NCI-H2029 treated with DMSO at 0.1 percent for 48 hours (cell line): ENCODE results near the gene CNPY1.
"Not testable (repeated sequence)": the region's sequence is repeated elsewhere in the genome, so short reads cannot be mapped to it uniquely, and the experiment has no call there.

Experiments
- DNase-seq: peaks from one replicate; lab custom pipeline; 2025; lab: John Stamatoyannopoulos, UW

Gene CNPY1

DNA sequence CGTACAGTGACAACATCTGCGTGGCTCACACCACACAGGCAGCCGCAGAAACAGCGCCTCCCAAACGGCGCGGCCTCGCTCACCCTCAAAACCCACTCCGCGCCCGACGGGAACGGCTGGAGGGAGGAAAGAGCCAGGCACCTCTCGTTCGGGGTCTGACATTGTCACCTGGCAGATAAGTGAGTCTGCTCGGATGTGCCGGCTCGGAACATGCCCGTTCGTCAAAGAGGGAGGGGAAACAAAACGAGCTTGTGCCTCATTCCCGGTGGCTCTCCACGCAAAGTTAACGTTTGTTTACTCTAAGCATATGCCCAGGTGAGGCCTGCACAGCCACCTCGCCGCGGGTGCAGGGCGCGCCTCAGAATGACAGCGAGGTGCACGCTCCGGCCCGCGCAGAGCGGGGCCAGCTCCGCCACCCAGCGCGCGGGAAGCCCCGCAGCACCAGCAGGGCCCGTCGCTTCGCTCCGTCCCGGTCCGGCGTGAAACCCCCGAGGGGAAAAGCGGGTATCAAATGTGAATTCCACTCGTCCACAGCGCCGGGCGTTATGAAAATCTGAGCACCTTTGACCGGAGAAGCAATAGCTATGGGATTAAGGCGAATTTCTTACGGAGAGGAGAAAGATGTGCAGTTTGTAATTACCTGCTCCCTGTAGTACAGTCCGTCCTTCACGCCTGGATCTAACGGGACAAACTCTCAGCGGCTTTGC is 13.1 kb downstream of the CNPY1 start:
- DNase-seq = no peak

DNA sequence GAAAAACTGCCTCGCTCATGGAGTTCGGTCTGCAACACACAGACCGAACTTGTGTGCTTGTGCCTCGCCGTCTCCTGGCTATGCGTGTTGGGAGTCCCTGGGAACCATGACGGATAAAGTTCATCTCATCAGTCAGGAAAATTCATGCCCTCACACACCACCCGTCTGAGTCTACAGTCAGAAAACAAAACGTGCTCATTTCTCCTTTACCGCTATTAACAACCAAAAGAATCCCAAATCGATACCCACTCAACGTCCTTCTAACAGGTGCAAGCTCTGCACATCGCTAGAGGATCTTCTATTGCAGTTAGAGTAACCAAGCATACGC is 13.6 kb downstream of the CNPY1 start:
- no peak for DNase-seq

DNA sequence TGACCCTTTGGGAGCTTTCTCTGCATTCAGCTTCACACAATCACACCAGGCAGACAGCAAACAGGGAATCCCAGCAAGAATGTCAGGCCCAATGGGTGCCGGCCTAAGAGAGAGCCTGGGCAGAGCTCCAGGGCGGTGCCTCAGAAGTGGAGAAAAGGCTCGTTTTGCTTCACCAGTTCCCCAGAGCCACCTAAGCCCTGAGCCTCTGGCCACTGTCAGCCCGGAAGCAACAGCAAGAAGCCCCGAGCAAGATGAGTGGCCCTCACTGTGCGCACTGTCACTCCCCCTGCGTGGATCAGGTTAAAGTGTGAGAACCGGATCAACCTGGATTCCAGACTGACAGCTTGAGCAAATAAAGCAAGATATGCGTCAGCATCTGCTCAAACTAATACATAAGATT is 14.7 kb downstream of the CNPY1 start:
- DNase-seq = peak; percentile 24

DNA sequence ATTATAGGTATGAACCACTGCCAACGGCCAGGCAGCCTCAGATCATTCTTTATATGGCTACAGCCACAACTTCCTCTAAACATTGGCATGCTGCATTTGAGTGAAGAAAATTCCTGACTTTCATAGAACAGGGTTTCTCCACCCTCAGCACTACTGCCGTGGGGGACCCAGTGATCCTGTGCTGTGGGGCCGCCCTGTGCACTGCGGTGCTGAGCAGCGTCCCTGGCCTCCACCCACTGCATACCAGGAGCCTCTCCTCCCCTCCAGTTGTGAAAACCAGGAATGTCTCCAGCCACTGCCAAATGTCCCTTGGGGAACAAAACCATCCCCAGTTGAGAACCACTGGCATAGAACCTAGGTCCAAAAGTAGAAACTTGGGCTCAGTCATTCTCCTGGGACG is 15.8 kb downstream of the CNPY1 start:
- DNase-seq = no peak

DNA sequence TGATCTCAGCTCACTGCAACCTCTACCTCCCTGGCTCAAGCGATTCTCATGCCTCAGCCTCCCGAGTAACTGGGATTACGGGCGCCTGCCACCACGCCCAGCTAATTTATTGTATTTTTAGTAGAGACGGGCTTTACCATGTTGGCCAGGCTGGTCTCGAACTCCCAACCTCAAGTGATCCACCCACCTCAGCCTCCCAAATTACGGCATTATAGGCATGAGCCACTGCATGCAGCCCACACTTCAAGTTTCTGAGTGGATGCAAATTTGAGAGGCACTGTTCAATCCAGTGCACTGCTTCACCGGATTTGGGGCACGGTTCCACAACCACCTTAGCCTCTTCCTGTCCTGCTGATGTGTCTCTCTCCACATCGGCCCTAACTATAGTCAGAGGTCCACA is 16.5 kb downstream of the CNPY1 start:
- DNase-seq = no peak

DNA sequence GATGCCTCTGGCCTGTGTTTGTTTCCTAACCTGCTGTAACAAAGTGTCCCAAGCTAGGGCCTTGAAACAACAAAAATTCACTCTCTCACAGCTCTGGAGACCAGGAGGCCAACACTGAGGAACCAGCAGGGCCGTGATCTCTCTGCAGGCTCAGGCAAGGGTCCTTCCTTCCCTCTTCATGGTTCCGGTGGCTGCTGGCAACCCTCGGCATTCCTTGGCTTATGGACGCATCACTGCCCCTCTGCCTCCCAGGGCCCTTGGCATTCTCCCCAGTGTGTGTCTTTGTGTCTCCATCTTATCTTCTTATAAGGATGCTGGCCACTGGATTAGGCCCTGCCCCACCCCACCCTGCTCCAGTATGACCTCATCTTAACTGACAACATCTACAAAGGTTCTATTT is 17.0 kb downstream of the CNPY1 start:
- no peak for DNase-seq

DNA sequence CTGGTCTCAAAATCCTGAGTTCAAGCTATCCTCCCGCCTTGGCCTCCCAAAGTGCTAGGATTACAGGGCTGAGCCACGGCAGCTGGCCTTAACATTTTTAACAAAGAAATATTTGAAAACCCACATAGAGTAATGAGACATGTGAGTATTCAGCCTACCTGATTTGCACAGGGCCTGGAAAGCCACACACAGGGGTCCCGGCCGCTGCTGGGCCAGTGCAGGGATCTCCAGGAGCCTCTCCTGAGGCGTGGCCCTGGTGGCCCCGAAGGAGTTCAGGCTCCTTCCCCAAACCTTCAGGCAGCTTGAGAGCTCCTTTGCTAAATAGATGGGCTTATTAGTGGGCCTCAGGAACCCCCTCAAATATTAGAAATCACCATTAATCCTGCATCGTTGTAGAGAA is 18.7 kb downstream of the CNPY1 start:
- DNase-seq = no peak

DNA sequence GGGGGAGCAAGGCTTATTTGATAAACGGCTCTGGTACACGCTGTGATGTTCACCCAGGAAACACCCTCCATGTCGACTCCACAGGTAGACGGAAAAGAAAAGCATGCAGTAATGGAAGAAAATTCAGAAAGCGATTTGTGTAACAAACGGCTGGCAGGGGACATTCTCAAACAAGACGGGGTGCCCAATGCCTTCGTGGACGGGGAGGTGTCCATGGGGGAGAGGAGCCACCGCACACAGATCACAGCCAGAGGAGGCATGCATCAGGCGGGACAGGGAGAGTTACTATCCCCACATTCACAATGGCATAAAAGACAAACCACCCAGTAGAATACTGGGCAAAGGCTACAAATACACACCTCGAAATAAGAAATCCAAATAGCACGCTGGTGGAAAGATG is 20.1 kb downstream of the CNPY1 start:
- DNase-seq = no peak

DNA sequence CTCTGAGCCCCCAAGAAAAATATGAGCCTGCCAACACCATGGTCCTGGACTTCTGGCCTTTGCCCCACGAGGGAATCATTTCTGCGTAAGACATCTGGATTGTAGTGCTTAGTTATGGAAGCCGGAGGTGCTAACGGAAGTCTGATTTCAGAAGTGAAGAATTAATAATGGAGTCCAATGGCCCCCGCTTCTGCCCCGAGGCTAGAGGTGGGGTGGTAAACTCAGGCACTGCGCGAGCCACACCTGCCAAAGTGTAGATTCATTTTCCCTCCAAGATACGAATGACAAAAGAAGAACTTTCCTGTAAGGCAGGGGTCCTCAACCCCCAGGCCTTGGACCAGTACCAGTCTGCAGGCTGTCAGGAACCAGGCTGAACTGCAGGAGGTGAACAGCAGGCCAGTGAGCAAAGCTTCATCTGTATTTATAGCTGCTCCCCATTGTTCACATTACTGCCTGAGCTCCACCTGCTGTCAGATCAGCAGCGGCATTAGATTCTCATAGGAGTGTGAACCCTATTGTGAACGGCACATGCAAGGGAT is 22.3 kb downstream of the CNPY1 start:
- DNase-seq = no peak

DNA sequence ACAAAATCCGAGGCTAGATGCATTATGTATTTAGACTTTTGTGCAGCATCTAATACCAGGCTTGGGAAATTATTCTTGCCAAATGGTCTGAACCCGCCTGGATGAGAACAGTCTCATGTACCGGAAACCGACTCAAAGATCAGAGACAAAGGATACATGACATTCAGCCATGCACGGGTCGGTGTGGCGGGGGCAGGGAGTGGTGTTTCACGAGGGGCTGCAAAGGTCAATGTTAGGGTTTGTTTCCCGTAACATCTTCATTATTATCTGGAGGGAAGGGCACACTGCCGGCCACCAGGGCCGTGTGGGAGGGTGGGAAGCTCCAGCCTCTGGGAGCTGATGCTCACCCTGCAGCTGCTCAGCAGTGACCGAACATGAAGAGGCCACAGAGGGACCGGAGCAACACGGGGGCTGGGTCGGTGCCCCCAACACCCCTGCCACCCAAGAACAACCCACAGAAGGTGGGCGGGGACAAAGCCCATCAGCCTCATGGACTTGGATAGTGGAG is 23.1 kb downstream of the CNPY1 start:
- no peak for DNase-seq

DNA sequence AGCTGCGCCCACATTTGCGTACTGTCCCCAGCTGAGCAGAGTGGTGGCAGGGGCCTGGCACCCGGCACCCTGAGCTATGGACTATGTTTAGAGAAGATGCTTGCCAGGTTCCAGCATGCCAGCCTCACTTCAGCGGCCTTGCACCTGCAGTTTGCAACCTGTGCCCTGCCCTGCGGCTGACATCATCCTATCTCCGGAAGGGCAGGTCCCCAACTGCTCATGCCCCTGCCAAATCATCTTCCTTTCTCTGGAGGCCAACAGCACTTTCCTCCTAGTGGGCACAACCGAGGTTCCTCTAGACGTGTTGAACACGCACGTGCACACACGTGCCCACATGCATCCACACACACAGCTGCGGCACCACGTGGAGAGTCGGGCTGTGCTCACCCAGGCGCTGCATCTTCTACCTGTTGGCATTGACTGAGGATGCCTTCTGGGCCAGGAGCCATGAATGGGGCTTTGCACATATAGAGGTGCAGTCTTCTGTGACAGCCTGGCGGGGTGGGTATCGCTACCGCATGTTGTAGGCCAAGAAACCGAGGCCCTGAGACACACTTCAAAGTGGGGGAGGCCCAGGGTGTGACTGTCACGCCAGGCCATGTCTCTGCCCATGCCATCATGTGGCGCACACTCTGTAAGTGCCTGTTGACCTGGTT is 24.5 kb downstream of the CNPY1 start:
- no peak for DNase-seq

DNA sequence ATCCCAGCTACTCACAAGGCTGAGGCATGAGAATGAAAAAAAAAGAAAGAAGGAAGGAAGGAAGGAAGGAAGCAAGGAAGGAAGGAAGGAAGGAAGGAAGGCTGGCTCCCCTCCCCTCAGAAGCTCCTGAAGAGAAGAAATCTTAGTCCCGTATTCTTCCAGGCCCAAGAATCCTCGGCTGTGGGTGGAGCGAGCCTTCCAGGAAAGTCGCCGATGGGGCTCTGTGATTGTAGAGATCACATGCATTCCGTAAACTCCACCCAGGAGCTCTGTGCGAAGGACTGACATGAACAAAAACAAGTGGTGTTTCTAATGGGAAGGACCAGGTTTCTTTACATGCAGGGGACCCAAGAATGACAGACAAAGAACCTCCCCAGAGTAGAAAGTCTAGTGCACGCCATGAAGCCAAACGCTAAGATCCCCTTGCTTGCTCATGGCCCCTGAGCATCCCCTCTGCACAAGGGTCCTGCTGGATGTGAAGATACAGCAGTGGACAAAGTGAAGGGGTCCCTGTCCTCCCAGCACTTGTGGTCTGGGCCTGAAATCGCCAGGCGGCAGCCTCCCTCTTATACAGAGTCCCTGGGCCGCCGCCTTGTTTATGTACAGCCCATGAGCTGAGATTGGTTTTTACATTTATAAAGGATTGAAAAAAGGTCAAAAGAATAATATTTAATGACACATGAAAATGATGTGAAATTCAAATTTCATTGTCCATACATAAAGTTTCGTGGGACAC is 25.2 kb downstream of the CNPY1 start:
- no peak for DNase-seq

DNA sequence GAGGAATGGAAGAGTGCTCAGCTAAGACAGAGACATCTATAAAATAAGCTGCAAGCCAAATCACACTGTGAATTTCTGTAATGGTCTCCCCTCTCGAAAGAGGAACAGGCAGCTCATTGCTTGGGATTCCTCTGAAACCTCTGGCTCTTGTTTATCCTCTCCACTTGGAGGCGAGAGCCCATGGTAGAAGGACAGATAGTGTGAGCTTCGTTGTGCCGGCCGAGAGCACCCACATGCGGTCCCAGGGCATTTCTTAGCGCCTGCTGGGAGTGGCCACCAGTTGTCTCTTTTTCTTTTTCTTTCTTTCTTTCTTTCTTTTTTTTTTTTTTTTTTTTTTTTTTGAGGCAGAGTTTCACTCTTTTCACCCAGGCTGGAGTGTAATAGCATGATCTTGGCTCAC is 26.2 kb downstream of the CNPY1 start:
- no peak for DNase-seq

DNA sequence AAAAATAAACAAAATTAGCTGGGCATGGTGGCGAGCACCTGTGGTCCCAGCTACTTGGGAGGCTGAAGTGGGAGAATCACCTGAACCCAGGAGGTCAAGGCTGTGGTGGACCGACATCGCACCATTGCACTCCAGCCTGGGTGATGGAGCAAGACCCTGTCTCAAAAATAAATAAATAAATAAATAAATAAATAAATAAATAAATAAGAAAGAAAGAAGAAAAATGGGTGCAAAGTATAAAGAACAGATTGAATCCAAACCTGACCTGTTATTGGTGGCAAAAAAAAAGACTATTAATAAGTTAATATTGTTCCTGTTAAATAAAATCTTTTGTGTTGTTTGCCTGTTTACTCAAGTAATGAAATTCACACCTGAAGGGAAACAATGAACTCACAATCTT is 27.0 kb downstream of the CNPY1 start:
- DNase-seq = not testable (repeated sequence)

DNA sequence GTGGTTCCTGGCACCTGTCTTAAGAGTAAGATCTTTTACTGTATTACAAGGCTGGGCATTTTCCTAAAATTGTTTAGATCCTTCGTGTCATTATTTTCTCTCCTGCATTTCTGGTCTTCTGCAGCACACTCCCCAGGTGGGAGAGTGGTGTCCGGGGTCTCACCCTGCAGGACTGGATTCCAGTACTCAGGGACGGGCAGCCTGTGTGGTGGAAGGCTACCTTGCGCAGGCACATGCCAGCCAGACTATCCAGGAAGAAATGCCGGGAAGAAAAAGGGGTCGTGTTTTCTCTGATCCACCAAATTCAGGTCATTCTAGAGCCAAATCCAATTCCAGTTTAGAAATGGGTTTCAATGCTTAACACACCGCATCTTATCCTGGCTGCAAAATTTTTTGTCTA is 27.7 kb downstream of the CNPY1 start:
- no peak for DNase-seq

DNA sequence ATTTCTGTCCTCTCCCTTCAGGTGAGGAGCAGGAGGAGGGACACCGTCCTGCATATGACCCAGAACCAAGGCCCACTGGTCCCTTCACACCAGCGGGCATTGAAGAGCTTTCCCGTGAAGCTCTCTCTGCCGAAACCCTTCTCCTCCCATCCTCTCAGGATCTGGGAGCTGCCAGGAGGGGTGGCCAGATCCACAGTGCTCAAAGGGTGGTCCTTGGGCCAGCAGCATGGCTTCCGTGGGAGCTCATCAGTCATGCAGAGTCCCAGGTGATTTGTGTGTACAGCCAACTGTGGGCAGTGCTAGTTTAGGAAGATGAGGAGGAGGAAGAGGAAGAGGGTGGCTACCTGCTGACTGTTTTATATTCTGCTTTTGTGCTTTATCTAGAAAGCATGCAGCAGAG is 28.4 kb downstream of the CNPY1 start:
- DNase-seq = no peak

DNA sequence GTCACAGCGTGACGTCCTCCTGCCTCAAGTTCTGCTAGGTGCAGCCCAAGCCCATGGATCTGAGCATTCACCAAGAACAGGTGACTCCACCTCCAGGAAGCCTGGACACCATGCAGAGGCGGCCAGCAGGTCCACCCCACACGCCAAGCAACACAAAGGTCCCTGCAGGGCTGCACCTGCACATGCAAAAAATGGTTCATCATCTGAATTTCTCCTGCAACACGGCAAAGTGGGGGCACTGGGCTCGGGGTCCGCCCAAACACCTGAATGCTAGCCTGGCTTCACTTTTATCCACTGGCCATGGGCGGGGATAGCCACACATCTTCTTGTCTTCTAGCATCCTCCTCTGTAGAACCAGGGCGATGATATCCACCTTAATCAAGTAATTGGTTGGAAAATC is 28.9 kb downstream of the CNPY1 start:
- DNase-seq = no peak

DNA sequence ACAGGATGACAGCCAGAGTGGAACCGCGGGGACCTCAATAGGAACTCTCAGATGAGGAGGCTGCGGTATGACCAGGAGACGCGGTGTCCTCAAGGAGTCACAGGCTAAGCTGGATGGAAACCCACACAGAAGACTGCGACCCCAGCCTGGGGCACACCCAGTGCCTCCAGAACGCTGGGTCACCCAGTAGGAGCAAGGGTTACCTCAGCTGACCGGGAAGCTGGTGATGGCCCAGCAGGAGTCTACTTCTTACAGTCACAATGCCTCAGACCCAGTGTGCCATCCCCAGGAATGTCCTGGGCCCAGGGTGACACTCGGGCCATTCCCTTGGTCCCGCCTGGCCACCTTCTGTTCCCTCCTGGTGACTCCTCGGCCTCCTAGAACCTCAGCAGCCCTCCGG is 29.9 kb downstream of the CNPY1 start:
- no peak for DNase-seq

DNA sequence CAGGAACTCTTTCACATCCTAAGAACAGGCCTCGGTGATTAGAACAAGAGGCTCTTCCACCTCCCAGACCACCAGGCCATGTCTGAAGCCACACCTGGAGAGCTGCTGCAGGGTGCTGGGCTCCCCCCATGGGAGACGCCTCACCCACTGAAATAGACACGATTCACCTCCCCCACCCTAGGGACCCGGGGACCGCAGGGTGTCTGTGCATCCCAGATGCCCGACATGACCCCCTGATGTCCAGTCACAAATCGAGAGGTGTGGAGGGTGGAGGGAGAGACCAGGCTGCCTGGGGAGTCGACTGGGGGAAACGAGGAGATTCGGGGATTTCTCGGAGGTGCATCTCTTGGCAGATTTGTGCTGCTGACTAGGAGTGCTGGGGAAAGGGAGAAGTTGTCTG is 31.0 kb downstream of the CNPY1 start:
- no peak for DNase-seq

DNA sequence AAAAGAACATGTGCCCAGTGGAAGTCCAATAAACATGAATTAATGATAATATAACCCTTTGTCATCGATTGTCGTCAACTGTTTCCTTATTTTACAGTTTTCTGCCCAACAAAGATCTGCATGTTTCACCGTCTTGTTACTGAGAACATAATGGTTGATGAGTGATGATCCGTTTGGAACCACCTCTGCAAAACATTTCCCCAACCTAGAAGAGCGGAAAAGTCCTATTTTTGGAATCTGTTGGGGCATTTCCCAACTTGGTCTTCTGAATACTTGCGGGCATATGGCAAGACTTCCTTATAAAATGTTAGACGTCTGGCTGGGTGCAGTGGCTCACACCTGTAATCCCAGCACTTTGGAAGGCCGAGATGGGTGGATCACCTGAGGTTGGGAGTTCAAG is 32.1 kb downstream of the CNPY1 start:
- no peak for DNase-seq

DNA sequence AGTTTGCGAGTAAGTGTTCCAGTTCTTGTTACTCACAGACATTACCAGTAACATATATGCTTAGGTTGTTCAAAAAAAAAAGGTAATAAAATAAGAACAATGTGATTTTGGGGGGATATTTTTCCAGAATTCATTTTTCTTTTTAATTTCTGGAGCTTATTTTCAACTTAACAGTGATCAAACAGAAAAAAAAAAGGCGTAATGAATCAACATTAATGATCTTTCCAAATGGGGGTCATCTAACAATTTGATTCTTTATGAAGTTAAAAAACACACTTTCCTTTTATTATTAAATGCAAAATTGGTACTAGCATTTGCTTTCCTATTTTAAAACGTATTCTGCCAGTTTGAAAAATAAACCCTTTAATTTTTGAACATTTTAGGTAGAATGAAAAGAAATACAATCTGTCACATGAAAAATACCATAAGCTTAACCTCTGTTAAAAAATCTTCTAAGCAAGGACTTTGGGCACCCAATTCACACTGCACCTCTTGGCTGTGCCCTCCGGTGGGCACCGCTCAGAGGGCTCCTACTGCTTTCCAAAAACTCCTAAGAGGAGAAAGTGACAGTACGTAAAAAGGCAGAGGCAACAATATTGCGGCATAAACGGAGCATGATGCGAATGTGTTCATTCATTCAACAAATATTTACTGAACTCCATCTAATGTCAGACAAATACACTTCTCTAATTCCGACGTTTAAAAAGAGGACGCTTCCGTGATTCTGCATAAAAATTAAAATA is 32.6 kb downstream of the CNPY1 start:
- no peak for DNase-seq

DNA sequence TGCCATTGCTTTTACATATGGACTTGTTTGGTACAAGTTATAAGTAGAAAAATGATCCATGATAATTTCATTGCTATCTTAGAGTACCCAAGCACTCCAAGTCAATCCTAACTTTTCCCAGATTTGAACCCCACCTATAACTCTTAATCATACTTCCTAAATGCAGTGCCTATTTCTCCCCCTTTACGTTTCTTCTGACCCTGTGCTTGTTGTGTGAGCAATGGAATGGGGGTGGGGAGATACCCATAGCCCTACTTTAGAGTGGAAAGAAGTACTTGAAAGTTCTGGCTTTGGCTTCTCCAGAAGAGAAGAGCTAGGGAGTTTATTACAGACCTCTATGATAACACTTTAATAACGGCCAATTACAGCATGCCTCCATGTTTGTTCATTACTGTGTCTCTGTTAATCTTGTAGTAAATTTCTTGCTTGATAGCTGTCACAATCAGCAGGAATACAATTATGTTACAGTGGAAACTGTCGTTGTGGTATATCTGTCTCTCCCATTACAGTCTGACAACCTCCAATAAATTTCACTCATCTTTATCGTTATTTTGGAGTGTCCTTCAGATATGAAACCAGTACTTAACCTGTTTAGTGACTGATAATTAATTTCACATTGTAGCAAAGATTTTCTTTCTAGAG is 34.0 kb downstream of the CNPY1 start:
- no peak for DNase-seq
